Fibroblast of peridontal ligament (primary cell): ENCODE measurements around the gene FRK.
"Not testable (repeated sequence)": the region's sequence is repeated elsewhere in the genome, so short reads cannot be mapped to it uniquely, and the experiment has no call there.

Source experiments
- DNase-seq: peaks from one replicate; pipeline ENCODE4 v3.0.0-alpha.2; 2010; ENCODE audit errors: extremely low read depth

FRK gene, protein sequence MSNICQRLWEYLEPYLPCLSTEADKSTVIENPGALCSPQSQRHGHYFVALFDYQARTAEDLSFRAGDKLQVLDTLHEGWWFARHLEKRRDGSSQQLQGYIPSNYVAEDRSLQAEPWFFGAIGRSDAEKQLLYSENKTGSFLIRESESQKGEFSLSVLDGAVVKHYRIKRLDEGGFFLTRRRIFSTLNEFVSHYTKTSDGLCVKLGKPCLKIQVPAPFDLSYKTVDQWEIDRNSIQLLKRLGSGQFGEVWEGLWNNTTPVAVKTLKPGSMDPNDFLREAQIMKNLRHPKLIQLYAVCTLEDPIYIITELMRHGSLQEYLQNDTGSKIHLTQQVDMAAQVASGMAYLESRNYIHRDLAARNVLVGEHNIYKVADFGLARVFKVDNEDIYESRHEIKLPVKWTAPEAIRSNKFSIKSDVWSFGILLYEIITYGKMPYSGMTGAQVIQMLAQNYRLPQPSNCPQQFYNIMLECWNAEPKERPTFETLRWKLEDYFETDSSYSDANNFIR

DNA sequence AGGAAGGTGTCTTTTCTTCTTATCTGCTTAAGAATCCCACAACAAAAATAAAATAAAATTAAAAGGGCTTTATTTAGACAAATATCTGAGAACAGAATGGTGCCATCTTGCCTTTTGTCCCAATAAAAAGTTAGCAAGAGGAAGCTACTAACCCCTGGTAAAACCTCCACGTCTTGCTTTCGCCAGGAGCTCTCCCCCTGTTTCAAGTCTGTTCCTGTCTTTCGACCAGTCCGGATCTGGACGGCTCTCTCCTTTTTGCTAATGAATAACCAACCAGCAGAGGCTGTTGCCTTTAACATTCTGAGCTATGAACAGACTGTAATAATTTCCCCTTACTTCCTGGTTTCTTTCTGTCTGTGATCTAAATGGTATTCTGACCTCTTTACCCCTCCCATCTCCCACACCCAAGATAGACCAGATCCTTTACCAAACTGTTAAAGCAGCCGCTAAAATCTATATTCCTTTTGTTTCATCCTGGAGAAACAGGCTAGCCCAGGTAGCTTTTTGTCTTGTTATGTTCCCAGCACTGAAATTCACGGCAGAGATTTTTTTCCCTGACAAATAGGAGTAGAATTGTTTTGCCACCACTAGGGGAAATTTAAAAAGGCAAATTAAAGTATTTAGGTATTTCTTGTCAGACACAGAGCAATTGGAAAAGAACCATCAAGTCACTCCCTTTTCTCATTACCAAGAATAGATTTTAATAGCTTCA, at the start of gene FRK:
Gene FRK (minus strand): TSS at position 320 of the 712 bp plus-strand sequence. CDS start 580 bp downstream, outside the sequence.
- DNase-seq = peak; percentile 26

DNA sequence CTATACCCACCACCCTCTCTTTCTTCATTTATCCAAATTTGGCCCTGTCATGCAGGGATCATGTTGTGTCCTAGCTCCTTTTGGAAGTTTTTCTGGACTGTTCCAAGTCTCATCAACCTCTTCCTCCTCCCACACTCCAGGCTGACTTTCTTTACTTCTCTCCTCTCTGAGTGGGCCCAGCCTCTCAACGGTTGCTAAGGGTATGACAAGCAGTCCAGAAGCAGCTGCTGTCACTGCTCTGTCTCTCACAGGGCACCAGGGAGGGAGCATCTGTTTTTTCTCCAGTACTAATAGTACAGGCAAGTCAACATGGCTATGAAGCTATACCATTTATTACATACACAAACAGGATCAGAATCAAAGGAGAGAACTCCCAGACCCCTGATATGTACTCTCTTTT, 48.1 kb upstream of the FRK start:
- no peak for DNase-seq

DNA sequence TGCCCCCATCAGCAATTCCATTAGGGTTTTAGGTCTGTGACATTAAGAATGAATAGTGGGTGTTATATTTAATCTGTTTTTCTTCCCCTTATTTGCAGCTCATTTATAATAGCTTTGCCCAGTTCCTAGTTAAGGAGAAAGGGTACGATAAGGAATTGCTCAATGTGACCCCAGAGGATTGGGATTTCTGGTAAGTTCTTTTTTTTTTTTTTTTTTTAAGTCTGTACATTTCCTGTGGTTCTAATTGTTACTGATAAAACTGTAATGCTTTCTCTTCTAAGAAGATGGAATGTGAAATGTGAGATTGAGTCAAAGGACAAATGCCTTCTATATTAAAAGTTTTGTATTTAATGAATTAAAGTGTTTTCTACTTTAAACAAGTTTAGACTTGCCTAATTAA, 45.5 kb upstream of the FRK start:
- DNase-seq = peak; percentile 53

DNA sequence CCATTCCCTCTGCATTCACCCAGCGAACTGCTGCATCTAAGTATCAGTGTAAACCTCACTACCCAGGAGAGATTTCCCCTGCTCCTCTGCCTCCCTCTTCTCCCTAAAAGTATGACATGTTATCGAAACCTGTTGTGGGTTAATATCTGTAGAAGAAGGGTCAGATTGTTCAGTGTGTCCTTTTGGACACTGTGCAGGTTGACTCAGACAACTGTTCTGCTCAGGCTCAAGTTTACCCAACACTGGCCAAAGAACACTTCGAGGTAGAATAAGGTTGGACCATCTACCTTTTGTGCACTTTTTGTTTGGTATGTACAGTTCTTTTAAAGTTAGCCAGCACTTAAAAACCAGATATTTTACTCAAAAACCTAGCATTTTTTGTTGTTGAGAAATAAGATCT, 44.6 kb upstream of the FRK start:
- DNase-seq = no peak

DNA sequence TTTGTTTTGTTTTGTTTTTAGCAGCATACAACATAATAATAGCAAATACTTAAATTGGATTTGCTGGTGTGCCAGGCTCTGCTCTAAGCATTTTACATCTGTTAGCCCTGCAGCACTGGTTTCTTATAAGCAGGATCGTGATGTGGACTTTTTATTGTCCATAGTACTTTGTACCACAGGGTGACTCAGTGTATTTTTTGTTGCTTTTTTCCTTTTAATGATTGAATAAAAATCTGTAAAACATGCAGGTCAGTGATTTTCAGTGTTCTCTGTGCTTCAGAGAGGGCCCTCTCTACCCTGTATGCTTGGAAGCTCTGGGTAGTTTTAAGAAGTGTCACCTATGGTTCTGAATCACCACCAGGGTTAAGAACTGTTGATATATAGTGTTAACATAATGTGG, 43.9 kb upstream of the FRK start:
- DNase-seq = no peak

DNA sequence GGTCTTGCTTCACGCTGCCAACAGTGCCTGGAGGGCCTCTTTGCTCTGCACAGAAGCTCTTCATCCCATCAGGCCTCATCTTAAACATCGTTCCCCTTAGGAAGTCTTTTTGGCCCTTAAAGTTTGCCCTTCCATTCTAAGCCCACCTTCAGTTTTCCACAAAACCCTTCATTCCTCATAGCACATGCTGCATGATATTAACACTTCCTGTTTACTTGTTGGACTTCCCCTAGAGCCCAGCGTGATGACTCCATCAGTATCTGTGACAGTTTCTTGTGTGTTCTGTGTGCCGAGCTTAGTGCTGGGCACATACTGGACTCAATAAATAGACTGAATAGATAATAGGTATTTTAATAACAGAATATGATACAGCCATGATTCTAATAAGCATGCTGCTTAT, 42.2 kb upstream of the FRK start:
- DNase-seq = no peak

DNA sequence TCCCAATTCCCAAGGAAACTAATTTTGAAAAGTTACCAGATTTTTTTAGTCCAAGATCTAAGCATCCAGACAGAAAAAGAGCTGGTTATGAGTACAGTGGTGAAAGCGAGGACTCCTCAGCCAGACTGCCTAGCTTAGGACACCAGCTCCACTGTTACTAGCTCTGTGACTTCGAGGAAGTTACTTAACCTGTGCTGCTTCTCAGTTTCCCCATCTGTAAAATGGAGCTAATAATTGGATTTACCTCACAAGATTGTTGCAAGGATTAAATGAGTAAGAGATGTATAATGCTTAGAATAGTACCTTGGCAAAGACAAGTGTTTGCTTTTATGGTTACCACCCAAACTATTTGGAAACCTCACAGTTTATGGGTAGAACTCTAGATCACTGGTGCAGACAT, 41.1 kb upstream of the FRK start:
- DNase-seq = no peak

DNA sequence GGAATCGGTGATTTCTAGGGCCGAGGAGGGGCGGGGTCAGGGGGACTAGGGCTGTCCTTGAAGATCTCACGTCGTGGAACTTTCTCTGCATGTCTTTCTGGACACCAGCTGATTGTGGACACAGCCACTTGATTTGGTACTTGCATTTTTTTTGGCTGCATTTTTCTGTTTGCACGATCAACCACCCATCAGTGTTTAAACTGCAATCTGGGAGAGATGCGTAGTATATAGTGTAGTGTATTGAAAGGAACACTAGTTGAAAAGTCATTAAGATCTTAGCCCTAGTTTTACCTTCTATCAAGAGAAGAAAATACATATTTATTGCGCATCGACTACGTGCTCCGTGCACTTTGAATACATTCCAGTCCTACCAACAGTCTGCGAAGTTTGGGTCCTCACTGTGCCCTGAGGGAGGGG, 40.6 kb upstream of the FRK start:
- no peak for DNase-seq

DNA sequence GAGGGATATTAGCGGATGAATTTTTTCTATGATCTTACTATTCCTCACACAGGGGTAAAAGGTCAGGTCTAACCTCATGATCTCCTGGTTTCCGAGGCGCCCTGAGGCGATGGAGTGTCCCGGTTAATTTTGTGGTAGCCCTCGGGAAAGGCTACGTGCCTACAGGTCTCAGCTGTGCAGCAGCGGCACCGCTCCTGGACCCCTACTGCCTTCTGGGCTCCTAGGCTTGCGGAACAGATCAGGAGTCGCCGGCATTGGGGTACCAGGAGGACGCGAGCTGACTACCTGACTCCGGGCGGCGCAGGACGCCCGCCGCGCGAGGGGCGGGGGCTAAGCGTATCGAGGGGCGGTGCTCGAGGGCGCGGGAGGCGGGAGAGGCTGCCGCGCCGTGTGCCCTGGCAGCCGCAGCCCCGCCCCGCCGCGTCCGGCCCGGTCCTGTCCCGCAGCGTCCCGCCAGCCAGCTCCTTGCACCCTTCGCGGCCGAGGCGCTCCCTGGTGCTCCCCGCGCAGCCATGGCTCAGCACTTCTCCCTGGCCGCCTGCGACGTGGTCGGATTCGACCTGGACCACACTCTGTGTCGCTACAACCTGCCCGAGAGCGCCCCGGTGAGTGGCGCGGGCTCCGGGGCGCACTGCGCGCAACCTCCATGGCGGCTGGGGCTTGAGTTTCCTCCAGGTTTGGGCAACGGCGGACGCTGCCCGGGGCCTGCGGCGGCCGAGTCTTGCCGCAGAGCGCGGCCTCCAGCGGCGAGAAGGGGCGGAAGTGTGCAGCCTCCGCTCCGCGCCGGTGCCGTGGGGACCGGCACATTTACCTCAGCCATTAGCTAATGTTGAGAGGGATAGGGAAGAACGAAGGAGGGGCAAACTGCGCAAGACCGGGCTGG, 40.0 kb upstream of the FRK start, which contains the start of gene NT5DC1:
Gene NT5DC1 (plus strand): TSS at position 435 of the 883 bp plus-strand sequence. CDS start 78 bp downstream, at position 513.
- DNase-seq = peak; percentile 48

DNA sequence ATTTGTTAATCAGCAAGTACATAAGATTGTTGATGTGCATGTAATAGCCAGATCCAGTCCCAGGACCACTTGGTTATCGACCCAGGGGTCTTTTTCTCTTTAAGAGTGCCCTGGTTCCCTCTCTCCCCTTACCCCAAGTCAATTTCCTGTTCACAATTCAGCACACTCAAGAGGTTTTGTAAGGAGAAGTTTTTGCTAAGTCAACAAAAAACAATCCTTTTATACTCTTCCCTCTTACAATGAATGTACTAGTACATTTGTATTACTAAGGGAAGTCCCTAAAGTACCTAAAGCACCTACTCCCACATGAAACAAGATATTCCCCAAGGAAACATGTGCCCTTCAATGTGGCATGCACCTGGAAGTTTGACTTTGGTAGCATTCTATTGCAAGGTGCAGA, 38.3 kb upstream of the FRK start:
- no peak for DNase-seq

DNA sequence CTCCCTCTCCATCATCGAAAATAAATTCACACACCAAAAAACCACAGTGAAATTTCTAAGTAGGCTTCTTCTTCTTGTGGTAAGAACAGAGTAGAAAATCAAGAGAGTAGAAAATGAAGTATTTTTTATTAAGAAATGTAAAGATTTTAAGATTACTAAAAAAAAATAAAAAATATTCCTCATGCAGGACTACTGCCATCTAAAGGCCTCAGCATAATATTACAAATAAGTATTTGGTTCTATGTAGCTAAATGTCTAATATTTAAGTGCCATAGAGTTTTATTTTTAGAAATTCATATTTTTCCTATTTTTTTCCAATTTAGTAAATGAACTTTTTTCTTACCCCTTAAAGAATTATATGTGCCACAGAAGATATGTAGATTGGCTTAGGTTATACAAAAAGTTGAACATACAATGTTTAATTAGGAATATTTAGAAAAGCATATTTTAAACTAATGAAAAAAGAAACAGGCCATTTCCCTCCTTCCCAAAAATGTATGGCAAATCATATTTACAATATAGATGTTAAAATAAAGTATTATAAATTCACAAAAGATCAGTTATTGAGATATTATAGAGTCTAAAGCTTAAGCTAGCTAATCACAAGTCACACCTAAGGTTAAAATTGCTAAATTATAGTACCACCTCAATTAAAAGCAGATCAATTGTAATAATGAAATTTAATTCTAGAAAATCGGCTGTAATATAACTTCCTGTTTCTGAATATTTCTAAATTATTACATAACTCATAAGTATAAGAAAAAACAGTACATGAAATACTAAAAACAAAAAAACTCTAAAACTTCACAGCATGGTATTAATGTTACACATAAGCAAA, 36.5 kb upstream of the FRK start:
- peak; percentile 61 for DNase-seq

DNA sequence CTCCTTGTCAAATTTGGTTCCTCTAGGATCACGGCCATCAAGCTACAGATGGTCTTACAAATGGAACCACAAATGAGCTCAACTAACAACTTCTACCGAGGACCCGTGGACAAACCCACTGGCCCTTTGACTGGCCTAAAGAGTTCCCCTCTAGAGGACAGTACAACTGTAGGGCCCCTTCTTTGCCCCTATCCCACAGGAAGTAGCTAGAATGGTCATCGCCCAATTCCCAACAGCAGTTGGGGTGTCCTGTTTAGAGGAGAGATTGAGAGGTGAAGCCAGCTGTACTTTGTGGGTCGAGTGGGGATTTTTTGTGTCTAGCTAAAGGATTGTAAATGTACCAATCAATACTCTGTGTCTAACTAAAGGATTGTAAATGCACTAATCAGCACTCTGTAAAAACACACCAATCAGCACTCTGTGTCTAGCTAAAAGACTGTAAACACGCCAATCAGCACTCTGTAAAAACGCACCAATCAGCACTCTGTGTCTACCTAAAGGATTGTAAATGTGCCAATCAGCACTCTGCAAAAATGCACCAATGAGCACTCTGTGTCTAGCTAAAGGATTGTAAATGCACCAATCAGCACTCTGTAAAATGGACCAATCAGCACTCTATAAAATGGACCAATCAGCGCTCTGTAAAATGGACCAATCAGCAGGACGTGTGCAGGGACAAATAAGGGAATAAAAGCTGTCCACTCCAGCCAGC, 35.5 kb upstream of the FRK start:
- not testable (repeated sequence) for DNase-seq

DNA sequence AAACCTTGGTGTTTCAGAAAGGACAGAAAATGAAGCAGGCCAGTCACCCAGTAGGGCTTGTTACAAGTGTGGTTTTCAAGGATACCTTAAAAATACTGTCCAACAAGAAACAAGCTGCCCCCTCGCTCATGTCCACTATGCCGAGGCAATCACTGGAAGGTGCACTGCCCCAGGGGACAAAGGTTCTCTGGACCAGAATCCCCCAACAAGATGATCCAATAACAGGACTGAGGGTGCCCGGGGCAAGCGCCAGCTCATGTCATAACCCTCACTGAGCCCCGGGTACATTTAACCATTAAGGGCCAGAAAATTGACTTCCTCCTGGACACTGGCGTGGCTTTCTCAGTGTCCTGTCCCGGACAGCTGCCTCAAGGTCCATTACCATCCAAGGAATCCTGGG, 33.4 kb upstream of the FRK start:
- no peak for DNase-seq

DNA sequence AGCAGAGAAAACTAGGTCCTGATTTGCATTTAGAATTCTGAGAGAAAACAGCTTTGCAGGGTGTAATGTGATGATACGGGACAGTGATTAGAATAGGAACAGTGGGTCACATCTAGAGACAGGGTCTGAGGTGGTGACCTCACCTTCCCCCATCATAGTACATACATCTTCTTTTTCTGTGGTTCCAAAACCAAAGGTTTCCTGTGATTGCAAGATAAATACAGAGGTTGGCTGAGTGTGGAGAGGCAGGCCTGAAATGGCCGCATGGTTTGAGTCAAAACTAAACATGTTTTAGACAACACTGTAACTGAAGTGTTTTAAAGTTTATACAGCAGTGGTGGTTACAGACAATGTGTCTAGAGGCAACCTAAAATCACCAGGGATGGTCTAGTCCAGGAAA, 29.6 kb upstream of the FRK start:
- peak; percentile 8 for DNase-seq

DNA sequence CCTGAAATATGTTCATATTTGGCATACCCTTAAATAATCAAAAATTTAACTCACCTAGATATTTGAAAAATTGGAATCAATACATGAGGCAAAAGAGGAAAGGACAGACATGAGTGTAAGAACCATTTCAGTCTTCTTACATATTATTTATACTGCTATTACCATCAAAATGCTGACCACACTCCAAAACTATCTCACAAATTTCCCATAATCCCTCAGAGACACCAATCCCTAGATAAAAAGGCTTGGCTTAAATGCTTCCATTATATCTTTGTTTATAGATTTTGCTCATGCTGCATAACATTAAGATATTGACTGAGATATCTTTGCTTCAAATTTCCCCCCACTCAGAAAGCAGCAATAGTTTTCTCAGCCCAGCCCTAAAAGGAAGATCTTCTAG, 28.3 kb upstream of the FRK start:
- peak; percentile 34 for DNase-seq

DNA sequence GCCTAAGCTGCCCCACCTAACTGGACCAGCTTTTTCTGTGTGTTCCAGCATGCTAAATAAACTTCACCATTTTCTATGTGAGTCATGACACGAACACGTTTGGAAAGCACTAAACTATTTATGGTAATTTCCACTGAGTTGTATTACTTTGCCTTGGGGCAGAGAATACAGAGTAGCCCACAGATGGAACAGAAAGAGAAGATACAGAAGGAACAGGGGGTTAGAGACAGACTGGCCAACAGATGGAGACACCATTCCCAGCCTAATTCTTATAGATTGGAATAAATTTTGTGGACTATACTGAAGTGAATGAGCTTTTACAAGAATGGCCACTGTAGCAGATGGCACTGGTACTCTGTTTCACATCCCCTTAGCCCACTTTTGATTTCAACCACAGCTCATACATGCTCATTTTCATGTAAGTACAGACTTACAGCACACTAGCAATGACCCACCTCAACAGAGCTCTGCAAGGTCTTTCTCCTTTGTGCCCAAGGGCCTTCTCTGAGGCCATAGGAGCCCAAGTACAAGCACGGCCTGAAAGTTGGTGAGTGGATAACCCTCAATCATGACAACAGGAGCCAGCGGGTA, 26.8 kb upstream of the FRK start:
- DNase-seq = peak; percentile 63

DNA sequence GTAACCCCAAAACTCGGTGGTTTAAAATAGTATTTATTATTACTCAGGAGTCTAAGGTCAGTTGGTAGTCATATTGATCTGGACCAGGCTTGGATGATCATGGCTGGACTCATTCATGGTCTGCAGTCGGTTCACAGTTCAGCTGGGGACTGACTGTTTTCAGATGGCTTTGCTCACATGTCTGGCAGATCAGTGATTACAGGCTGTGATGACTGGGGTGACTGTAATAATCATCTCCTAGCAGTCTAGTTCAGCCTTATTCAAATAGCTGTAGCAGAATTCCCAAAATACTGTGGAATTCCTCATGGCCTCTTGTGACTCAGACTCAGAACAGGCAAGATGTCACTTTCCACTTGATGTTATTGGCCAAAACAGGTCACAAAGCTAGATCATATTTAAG, 23.6 kb upstream of the FRK start:
- DNase-seq = no peak

DNA sequence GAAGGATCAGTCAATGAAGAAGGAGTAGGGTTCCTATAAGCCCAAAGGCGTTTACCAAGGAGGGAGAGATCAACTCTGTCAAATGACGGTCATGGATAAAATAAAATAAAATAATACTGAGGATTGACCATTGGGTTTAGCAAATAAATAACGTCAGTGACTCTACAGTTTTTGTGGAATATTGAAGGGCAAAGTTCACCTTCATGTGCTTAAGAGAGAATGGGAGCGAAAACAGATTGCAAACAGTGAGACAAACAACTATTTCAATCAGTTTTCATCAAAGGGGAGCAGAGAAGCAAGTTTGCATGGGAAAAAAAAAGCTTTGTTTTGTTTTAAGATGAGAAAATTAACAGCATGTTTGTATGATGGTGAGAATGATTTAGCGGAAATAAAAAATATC, 22.4 kb upstream of the FRK start:
- DNase-seq = no peak

DNA sequence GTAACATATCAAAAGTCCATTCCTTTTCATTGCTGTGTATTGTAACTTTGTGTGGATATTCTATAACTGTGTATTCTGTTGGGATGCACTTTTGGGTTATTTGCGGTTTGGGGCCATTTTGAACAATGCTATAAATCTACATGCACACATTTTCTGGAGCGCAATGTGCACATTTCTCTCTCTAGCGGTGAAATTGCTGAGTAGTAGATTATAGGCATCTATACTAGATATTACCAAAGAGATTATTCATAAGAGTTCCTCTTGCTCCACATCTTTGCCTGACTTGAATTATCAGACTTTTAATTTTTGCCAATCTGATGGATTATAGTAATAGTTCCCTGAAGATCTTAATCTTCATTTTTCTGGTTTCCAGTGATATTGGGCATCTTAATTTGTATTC, 18.3 kb upstream of the FRK start:
- no peak for DNase-seq

DNA sequence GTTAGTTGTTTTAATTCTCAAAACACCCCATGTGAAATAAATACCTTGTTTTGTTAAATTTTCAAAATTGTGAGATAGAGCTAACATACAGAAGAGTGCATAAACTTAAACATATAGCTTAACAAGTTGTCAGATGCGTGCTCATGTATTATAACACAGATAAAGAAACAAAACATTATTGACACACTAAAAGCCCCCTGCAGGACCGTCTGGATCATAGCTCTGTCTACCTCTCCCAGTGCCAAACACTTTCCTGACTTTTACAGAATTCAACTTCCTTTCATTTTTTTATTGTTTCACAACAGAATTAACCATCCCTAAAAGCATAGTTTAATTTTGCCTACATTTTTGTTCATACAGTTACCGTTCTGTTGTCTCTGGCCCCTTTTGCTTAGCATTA, 17.8 kb upstream of the FRK start:
- DNase-seq = no peak
